Measurements from ENCODE around the gene TLR3. TPM values are rescaled to one million over a fixed set of nuclear protein-coding genes. Genes with fewer than 3 reads are reported as not detected.

Gene TLR3
- total and polyA plus RNA-seq, 10 of the 15 experiments (the other 5 are each of a cell fraction or from before 2014, with no cell fraction given) = under 0.01 to 0.05 (median 0.03) TPM; not detected in 7

- no TSS peak for BruUV-seq (replicated peaks)
- ChIA-PET SMC1A (ENCODE audit: uncharacterized antibody, unreplicated experiment) (no interaction called here), POLR2A (no interaction called here), RAD21 (ENCODE audit: unreplicated experiment) (no interaction called here), CTCF (no interaction called here)
- Histone ChIP-seq H3K36me3 (ENCODE audit: control insufficient read depth in 2 of 2, insufficient read depth in 2 of 2, low read length in 1 of 2) (no peaks in the 10 kb centered on the region), H3K27ac (ENCODE audit: control insufficient read depth, insufficient read depth) (no peak overlapping the region), H3K4me2 (ENCODE audit: control insufficient read depth, insufficient read depth) (no peak overlapping the region), H3K27me3 (replicated peaks in 1 of 2; ENCODE audit: control insufficient read depth in 2 of 2, insufficient read depth in 2 of 2, low read length in 1 of 2) (peaks cover 2 to 4% of the 10 kb centered on the region in 2 experiments), H4K20me1 (ENCODE audit: control insufficient read depth, insufficient read depth) (no peaks in the 10 kb centered on the region), H3K9ac (ENCODE audit: control insufficient read depth, insufficient read depth, low read length) (no peak overlapping the region), H3K4me3 (no peak overlapping the region), H3K9me3 (replicated peaks; ENCODE audit: control insufficient read depth, insufficient read depth, low read length) (no peaks in the 10 kb centered on the region; the same call in 2 of the 3 replicates), H2AFZ (ENCODE audit: control insufficient read depth, low read depth, low read length) (no peak overlapping the region), H3K79me2 (ENCODE audit: control insufficient read depth, insufficient read depth, low read length) (no peaks in the 10 kb centered on the region), H3K4me1 (ENCODE audit: control insufficient read depth, insufficient read depth, low read length) (no peaks in the 10 kb centered on the region)
- FAIRE-seq (no peak), ATAC-seq (no peak), DNase-seq (ENCODE audit: low read depth, low spot score) (no peak)
- intact Hi-C loops (cut with micrococcal nuclease; ENCODE audit: unreplicated experiment) (no loop called here), in situ Hi-C loops (cut with MboI) (no loop called here)
- 71% methylated on average over 11 of the region's 17 CpGs for WGBS (ENCODE audit: insufficient coverage, insufficient replicate concordance, low lambda C conversion rate, missing lambda C conversion rate)
- TF ChIP-seq IRF3 (IDR thresholded peaks at IDR 0.05) = no peak
- no peak for TF ChIP-seq HDAC2 (IDR thresholded peaks at IDR 0.05)
- no peak for TF ChIP-seq POLR2A (IDR thresholded peaks at IDR 0.05; ENCODE audit: low read depth, low read length)
- TF ChIP-seq HDGF (IDR thresholded peaks at IDR 0.05) = no peak
These were observed 23.3 kb downstream of the TLR3 start for GRCh38 chr4:186092296-186092695.

GRCh38 chr4:186095406-186095805 is 26.4 kb downstream of the TLR3 start:
- Histone ChIP-seq H3K79me2 (ENCODE audit: control insufficient read depth, insufficient read depth, low read length) (no peaks in the 10 kb centered on the region), H3K4me2 (ENCODE audit: control insufficient read depth, insufficient read depth) (no peak overlapping the region), H3K27me3 (replicated peaks in 1 of 2; ENCODE audit: control insufficient read depth in 2 of 2, insufficient read depth in 2 of 2, low read length in 1 of 2) (peaks cover 2 to 5% of the 10 kb centered on the region in 2 experiments), H4K20me1 (ENCODE audit: control insufficient read depth, insufficient read depth) (no peaks in the 10 kb centered on the region), H3K4me3 (no peak overlapping the region), H3K4me1 (ENCODE audit: control insufficient read depth, insufficient read depth, low read length) (no peaks in the 10 kb centered on the region), H3K9ac (ENCODE audit: control insufficient read depth, insufficient read depth, low read length) (no peak overlapping the region), H3K27ac (ENCODE audit: control insufficient read depth, insufficient read depth) (no peak overlapping the region), H3K9me3 (replicated peaks; ENCODE audit: control insufficient read depth, insufficient read depth, low read length) (no peaks in the 10 kb centered on the region), H3K36me3 (ENCODE audit: control insufficient read depth in 2 of 2, insufficient read depth in 2 of 2, low read length in 1 of 2) (no peaks in the 10 kb centered on the region), H2AFZ (ENCODE audit: control insufficient read depth, low read depth, low read length) (no peak overlapping the region)
- RAD21 ChIA-PET (ENCODE audit: unreplicated experiment) = no interaction called here
- FAIRE-seq = no peak
- POLR2A ChIA-PET = no interaction called here
- DNase-seq (ENCODE audit: low read depth, low spot score) = no peak
- no TSS peak for BruUV-seq (replicated peaks)
- WGBS (ENCODE audit: insufficient coverage, insufficient replicate concordance, low lambda C conversion rate, missing lambda C conversion rate) = 42% methylated on average over 13 of the region's 13 CpGs
- TF ChIP-seq ATF3 (IDR thresholded peaks at IDR 0.05; ENCODE audit: borderline replicate concordance, extremely low read depth, low read depth, low read length) = no peak
- intact Hi-C loops (cut with micrococcal nuclease; ENCODE audit: unreplicated experiment) (no loop called here), in situ Hi-C loops (cut with MboI) (no loop called here)
- CTCF ChIA-PET = no interaction called here
- ATAC-seq = no peak
- SMC1A ChIA-PET (ENCODE audit: uncharacterized antibody, unreplicated experiment) = no interaction called here
